Tibial nerve (tissue), 4 donors: ENCODE results near the gene KIF15.

Experiments
- EP300 ChIP-seq, 2 donors: sonication (generic); formaldehyde crosslinking; IDR thresholded peaks; one replicate each; pipeline ENCODE4 v1.6.1; 2017; ENCODE audit warnings: antibody characterized with exemption in 2 of 2, mild to moderate bottlenecking in 1 of 2
- POLR2A ChIP-seq, 2 donors: fragments of 450-650 bp; IDR thresholded peaks; one replicate each; pipeline ENCODE4 v1.6.1; 2017; ENCODE audit warnings: antibody characterized with exemption in 2 of 2, mild to moderate bottlenecking in 2 of 2, moderate library complexity in 2 of 2
- TF ChIP-seq, protein P1 (sequence below), 5 experiments: fragments of 200-600 bp in 3 of 5; fragments of 450-650 bp in 2 of 5; sonication (generic) in 3 of 5; IDR thresholded peaks; one replicate each; pipeline ENCODE4 v1.5.1; 2016 to 2019; ENCODE audit warnings: antibody characterized with exemption in 5 of 5, mild to moderate bottlenecking in 3 of 5, moderate library complexity in 2 of 5

DNA sequence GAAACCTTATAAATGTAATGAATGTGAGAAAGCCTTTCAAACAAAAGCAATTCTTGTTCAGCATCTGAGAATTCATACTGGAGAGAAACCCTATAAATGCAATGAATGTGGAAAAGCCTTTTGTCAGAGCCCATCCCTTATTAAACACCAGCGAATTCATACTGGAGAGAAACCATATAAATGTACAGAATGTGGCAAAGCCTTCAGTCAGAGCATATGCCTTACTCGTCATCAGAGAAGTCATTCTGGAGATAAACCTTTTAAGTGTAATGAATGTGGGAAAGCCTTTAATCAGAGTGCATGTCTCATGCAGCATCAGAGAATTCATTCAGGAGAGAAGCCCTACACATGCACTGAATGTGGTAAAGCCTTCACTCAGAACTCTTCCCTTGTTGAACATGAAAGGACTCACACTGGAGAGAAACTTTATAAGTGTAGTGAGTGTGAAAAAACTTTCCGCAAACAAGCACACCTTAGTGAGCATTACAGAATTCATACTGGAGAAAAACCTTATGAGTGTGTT lies 26.9 kb upstream of the KIF15 start:
- no peak for TF ChIP-seq POLR2A (IDR thresholded peaks at IDR 0.05)
- TF ChIP-seq, protein P1, sequence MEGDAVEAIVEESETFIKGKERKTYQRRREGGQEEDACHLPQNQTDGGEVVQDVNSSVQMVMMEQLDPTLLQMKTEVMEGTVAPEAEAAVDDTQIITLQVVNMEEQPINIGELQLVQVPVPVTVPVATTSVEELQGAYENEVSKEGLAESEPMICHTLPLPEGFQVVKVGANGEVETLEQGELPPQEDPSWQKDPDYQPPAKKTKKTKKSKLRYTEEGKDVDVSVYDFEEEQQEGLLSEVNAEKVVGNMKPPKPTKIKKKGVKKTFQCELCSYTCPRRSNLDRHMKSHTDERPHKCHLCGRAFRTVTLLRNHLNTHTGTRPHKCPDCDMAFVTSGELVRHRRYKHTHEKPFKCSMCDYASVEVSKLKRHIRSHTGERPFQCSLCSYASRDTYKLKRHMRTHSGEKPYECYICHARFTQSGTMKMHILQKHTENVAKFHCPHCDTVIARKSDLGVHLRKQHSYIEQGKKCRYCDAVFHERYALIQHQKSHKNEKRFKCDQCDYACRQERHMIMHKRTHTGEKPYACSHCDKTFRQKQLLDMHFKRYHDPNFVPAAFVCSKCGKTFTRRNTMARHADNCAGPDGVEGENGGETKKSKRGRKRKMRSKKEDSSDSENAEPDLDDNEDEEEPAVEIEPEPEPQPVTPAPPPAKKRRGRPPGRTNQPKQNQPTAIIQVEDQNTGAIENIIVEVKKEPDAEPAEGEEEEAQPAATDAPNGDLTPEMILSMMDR (IDR thresholded peaks at IDR 0.05): no peak
- TF ChIP-seq EP300 (IDR thresholded peaks at IDR 0.05): no peak
